Ureter (tissue), 1 donor: Measurements from ENCODE around the gene AUH. TPM values are rescaled to one million over a fixed set of nuclear protein-coding genes. Genes with fewer than 3 reads are reported as not detected.

Experiments used
- DNase-seq: peaks from one replicate; pipeline ENCODE4 v3.0.0-alpha.2; 2020; ENCODE audit warnings: low spot score
- total RNA-seq: library from RNA; stranded (reverse); gene quantifications from one replicate; pipeline ENCODE4 v1.2.4, GENCODE V29; 2023
- donor health status: DM: yes; HTN: yes; CAD: no.

Gene AUH
- total RNA-seq, 1 donor from 2014 or later, result 24.6 TPM

GRCh38 chr9:91190062-91190461, 171.7 kb downstream of the AUH start:
- DNase-seq, result no peak

DNA sequence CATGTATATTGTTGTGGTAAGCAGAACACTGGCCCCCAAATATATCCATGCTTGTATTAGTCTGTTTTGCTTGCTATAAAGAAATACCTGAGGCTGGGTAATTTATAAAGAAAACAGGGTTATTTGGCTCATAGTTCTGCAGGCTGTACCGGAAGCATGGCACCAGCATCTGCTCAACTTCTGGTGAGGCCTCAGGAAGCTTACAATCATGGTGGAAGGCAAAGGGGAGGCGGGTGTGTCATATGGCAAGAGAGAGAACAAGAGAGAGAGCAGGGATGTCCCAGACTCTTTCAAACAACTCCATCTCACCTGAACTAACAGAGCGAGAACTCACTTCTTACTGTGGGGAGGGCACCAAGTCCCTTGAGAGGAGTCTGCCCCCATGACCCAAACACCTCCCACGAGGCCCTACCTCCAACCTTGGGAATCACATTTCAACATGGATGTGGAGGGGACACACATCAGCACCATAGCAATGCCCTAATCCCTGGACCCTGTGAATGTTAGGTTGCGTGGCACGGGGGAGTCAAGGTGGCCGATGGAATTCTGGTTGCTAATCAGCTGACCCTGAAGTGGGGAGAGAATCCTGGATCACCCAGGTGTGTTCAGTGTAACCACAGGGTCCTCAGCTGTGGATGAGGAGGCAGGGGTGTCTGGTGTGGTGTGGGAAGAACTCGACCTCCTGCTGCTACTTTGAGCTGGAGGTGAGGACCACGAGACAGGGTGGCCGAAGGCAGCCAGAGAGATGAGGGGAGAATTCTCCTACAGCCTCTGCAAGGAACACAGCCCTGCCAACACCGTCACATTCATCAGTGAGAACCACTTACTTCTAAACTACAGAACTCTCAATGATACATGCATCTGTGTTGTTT, 172.8 kb downstream of the AUH start:
- DNase-seq, result no peak

GRCh38 chr9:91187965-91188344, 173.8 kb downstream of the AUH start:
- DNase-seq, result no peak

GRCh38 chr9:91187311-91187964, 174.3 kb downstream of the AUH start:
- no peak for DNase-seq

- DNase-seq, result no peak
Observed at GRCh38 chr9:91186632-91187108, 175.0 kb downstream of the AUH start.

DNA sequence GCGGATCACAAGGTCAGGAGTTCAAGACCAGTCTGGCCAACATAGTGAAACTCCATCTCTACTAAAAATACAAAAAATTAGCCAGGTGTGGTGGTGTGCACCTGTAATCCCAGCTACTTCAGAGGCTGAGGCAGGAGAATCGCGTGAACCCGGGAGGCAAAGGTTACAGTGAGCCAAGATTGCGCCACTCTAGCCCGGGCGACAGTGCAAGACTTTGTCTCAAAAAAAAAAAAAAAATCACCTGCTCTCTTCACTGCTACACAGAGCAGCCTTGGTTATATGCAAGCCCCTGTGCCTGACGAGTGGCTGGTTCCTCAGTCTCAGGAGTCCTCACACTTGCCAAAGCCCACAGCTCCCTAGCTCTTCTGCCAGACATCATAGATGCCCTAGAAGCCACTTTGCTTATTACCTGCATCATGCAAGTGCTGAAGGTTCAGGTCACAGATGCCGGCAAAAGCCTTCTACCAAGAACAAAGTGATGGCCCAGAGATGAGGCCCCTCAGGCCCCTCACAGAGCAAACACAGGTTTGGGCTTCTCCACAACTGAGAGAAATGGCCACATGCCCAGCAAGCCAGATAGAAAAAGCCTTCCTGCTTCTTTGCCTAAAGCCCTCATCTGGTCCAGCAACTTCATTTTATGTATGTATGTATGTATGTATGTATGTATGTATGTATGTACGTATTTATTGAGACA, 176.4 kb downstream of the AUH start:
- no peak for DNase-seq

- no peak for DNase-seq
Observed at GRCh38 chr9:91182429-91183225, 179.1 kb downstream of the AUH start.

GRCh38 chr9:91181541-91181940, 180.2 kb downstream of the AUH start:
- DNase-seq, result no peak

GRCh38 chr9:91180930-91181268, 180.8 kb downstream of the AUH start:
- DNase-seq, result no peak

DNA sequence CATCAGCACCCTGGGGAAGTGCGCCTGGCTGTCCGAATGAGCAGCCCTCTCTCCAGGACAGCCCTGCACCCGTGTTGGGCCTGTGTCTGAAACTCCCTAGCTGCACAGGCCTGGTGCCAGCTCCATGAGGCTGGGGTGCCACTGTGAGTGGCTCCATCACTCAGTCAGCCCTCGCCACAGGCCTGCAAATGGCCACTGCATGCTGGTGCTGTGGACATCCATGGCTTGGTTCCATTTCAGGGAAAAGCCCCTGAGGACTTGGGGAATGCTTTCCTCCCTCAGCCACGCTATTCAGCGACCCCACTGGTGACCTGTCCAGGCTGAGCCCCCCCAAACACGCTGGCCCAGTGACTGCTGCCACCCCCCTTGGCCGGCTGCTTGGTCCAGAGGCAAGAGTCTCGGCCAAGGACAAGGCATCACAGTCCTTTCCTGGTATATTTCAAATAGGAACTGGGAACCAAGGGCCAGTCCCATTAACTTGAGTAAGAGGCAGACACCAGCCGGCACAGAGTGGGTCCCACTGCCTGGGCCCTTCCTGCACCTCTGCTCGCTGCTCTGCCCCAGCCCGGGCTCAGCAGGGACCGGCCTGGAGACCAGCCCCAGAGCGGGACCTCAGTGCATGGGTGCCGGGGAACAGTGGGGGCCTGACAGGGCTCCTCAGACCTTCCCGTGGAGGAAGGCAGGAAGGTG, 181.3 kb downstream of the AUH start:
- DNase-seq, result no peak

DNA sequence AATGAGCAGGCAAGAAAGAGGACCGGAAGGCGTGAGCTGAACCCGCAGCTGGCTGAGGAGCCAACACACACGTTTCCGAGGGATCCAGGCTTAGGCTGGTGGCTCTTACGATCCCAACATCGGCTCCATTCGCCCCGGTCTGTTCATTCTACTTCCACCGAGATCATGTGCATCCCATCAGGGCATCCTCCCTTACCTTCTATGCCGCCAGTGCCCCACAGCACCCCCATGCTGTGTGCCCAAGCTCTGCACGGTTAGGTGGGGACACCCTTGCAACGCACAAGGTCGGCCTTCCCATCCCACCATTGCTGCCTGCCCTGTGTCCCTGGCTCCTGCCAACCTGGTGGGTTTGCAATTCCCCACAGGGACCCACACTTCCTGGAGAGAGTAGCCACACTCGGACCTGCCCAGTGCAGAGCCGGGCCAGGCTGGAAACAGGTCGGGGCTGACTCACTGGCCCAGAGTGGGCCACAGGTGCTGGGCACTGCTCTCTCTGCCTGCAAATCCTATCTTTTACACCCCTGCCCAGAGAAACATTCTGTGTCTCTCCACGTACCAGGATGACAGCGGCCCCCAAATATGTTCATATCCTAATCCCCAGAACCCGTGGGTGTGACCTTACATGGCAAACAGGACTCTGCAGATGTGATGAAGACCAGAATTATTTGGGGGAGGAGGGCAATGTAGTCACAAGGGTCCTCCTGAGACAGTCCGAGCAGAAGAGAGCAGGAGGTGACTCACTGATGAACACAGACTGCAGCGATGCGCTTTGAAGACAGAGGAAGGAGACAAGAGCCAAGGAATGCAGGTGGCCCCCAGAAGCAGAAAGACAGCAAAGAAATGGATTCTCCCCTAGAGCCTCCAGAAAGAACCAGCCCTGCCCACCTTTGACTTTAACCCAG, 182.2 kb downstream of the AUH start:
- DNase-seq, result peak; percentile 7

DNA sequence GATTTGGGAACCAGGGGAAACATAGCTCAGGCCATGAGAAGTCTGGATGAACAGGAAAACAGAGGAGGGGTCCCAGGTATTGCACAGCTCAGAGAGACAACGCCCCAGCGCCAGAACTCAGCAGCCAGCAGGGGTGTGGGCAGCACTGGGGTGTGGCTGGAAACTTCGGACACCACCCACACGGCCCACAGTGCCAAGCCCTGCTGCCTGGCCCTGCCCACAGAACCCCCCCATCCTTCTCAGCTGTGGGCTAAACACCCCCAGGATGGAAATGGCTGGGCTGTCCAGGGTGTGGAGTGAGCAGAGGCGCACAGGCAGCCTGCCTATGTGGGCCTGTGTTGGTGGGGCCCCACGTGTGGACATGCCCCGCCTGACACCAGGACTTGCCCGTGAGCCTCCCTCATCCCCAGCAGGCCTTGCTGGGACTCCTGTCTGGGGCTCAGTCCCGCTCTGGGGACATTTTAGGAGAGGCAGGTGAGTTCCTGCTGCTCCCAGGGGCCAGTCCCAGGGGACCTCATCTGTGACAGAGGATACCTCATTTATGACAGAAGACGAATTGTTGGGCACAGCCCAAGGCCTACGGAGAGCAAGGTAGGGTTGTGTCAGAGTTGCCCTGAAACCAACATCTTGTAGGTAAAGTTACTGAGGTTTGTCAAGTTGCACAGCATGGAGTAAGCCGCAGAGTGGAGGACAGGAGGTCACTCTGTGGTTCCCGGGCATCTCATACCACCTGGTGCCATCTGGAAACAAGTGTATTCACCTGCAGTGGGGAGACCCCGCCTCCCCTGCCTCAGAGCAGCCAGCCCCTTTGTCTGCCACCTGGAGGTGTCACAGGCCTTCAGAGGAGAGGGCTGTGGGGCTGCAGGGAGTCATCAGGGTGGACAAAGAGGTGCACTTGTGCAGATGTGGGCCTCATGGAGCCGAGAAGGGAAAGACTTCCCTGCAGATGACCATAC, 183.2 kb downstream of the AUH start:
- DNase-seq, result no peak

DNA sequence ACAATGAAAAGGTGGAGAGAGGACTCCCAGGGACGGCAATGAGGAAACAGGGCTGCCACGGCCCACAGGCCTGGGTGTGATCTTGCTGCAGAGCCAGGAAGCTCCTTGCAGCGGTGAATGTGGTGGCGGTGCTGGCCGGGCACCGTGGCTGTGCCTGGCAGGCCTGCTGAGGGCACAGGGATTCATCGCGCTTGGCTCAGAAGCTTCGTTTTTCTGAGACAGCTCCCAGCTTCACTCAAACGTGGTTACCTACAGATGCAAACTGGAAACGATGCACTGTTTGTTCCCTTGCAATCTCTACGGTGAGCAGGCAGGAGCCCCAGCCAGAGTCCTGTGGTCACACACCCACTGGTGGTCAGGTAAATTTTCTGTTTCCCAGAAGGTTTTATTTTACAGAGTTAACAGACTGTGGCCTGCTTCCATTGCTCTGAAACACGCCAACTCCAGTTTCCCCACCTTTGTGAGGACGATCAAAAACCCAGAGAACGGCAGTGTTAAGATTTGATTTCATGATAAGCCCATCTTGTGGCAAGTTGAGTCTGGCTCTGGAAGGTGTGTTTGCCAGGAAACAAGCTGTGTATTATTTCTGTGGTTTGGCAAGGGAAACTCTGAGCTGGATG, 183.9 kb downstream of the AUH start:
- DNase-seq, result peak; percentile 52

- peak; percentile 32 for DNase-seq
Observed at GRCh38 chr9:91177081-91177480, 184.6 kb downstream of the AUH start.

DNA sequence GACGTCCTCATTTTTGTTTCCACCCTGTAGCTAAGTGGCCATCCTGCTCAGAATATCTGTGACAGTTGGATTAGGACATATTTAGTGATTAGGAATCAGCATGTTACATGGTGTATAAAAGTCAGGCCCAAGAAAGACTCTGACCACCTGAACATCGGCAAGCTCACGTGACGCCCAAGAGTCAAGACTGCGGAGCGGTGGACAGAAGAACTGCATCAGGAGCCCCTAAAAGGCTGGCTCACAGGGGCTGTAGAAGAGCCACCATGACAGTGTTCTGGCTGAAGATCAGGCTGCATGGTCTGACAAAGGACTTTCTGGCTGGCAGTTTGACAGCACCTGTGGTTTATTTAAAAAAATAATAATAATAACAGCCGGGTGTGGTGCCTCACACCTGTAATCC, 185.3 kb downstream of the AUH start:
- DNase-seq, result peak; percentile 26

- no peak for DNase-seq
Observed at GRCh38 chr9:91174772-91175171, 186.9 kb downstream of the AUH start.

DNA sequence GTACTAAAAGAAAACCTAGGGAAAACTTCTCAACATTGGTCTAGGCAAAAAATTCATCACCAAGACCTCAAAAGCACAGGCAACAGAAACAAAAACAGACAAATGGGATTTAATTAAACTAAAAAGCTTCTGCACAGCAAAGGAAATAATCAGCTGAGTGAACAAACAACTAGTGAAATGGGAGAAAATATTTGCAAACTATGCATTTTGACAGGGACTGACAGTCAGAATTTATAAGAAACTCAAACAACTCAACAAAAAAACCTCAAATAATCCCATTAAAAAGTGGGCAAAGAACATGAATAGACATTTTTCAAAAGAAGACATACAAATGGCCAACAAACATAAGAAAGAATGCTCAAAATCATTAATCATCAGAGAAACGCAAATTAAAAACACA, 189.4 kb downstream of the AUH start:
- no peak for DNase-seq

- DNase-seq, result no peak
Observed at GRCh38 chr9:91170951-91171350, 190.8 kb downstream of the AUH start.
